NCI-H187 (cell line): Measurements from ENCODE around the gene MYO1G.

Experiments used
- DNase-seq, 2 experiments: peaks; one replicate each; lab custom pipeline; 2025; lab: John Stamatoyannopoulos, UW

Gene MYO1G

DNA sequence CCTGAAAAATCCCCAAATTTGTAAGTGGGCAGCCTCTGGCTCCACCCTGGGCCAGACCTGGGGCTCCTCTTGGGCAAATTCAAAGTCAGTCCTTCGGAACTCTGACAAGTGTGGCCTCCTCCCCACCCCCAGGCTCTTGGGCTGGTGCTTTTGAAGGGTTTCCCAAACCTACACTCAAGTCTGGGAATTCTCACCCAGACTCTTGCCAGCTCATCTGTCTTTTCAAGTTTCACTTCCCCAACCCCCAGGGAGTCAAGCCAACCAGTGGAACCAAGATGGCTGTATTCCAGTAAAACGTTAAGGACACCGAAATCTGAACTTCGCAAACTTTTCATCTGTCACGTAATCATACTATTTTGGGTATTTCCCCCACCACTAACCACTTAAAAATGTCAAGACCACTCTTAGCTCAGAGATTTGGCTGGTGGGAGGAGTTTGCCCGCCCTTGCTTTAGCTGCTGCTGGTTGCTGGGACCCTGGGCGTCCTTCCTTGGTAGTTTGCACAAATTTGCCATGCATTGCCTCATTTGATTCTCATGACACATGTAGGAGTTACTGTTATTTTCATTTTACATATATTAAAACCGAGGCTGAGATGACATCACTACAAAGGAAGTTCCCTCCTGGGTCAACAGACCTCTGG, 1.7 kb upstream of the MYO1G start:
- DNase-seq, result no peak

DNA sequence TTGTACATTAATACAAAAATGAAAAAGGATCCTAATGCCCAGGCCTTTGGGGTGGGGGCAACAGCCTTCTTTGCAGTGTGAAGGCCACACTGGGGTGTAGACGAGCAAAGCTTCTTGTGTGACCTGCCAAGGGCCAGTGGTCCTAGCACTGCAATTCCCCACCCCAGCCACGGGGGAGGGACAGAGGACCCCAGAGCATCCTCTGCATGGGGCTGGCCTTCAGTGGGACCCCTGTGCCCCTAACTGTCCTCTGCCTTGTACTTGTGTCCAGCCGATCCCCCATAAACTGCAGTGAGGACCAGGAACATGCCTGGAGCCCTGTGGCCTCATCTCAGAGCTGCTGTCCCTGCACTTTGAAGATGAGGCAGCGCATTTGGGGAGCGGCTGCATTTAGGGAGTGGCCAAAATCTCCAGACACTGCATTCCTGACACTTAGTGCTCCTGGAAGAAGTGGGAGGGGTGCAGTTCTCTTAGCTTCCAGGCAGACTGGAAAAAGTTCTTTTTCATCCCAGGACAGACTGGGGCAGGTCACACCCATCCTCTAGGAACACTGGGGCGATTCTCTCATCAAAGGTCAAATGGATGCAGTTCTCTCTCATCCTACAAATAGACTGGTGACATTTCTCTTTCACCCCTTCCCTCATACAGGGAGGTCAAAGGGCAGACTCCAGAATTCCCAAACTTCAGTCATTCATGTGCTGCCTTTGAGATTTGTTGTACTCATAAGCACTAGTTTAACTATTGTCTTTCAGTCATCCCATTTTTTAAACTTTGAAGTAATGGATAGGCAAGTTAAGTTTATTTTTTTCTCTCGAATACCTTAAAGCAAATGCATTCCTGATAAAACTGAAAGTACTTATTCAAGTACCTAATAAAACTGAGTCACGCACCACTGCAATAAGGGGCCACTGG, 922 bp upstream of the MYO1G start:
- no peak for DNase-seq

- no peak for DNase-seq
Observed at GRCh38 chr7:44977959-44978335, 868 bp downstream of the MYO1G start.

- no peak for DNase-seq
Observed at GRCh38 chr7:44977304-44977958, 1.4 kb downstream of the MYO1G start.

DNA sequence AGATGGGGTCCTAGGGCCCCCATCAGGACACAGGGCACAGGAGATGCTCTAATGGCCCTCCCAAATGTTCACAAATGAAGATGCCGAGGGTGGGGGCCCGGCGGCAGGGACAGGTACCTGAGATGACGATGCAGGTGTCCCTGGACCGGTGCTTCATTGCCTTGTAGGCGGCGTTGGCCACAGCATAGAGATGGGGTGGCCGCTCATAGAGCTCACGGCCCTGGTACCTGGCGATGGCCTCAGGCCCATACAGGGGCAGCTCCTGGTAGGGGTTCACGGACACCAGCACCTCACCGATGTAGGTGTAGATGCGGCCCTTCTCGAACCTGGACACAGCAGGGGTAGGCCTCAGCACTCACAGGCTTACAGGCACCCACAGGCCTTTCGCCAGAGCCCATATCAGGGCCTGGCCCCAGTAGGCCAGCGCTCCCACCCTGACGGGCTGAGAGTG, 2.0 kb downstream of the MYO1G start:
- DNase-seq, result no peak

DNA sequence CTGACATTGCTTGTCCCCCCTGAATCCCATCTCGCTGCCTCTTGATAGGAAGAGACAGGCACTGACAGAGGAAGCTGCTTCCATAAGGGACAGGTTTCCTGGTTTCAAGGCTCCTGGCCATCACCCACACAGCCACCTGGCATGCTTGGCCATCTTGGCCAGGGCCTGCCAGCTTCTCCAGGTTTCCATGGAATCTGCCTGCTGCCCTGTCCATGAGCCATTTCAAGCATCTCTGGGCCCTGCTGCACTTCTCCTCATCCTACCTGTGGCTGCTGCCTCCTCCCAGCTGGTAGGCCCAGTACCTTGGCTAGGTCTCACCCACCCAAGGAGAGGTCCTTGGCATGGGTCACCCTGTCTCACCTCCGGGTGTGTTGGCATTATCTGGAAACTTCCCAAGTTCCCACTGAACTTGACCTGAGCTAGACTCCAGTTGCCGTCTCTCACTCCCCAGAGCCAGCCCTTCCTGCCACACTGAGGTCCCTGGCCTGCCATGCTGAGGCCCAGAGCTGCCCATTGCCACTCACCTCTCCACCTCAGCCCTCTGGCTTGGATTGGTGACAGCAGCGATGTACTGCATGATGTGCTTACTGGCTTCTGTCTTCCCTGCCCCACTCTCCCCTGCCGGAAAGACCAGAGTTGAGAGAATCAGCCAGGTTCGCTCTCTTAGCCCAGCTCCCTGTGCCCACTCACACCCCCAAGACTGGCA, 2.6 kb downstream of the MYO1G start:
- DNase-seq, result no peak

DNA sequence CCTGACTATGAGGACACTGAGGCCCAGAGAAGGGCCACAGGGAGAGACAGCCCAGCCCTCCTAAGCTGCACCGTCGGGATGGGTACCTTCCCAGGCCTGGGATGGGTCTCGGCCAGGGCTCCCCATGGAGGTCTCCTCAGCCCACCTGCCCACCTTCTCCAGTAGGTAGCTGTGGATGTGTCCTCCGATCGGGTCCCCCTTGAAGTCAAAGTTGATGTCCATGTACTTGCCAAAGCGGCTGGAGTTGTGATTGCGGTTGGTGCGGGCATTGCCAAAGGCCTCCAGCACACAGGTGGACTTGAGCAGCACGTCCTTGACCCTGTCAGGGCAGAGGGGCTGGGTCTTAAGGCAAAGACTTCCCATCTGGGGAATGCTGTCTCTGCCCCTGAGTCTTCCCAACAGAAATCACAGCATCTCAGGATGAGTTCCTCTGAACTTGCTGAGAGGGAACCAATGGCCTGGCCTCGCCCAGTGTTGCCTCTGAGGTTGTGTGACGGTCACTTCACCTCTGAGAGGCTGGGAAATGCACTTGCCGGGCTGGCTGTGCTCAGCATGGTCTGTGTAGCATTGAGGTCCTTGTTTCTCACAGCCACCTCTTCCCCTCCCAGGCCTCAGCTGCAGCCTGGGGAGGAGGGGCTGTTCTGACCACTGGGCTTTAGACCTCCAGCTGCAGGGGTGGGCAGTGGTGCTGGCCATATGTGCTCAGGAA, 3.3 kb downstream of the MYO1G start:
- DNase-seq, result no peak

DNA sequence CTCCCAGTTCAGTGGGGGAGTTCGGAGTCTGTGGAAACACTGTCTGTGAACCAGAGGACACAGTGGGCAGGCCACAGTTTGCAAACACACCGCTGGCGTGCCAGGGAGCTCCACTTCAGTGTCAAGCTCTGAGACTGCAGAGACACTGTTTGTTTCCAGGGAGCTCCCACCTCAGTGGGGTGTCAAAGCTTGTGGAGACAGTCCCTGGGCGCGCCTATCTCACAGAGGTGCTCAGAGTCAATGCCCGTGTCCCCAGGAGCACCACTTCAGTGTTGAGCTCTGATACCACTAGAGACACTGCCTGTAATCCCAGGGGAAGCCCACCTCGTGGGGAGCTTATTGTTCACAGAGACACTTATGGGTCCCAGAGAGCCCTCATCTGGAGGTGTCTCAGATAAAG, 4.3 kb downstream of the MYO1G start:
- no peak for DNase-seq

DNA sequence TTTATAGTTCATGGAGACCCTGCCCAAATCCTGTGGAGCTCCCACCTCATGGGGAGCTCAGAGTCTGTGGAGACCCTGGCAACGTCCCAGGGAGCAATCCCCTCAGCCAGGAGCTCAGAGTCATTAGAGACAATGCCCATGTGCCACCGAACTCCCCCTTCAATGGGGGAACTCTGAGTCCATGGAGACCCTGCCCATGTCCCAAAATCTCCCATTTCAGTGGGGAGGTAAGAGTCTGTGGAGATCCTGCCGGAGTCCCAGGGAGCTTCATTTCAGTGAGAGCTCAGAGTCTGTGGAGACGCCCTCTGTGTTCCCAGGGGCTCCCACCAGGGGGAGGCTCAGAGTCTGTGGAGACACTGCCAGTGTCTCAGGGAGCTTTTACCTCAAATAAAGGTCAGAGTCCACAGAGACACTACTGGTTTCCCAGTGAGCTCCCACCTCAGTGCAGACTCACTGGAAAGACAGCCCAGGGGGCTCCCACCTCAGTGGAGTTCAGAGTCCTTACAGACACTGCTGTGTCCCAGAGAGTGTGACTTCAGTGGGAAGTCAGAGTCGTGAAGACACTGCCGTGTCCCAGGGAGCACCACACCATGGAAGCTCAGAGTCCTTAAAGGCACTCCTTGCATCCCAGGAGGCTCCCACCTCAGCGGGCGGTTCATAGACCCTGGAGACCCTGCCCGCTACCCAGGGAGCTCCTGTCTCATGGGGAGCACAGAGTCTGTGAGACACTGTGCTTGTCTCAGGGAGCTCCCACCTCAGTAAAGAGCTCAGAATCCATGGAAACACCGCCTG, 5.0 kb downstream of the MYO1G start:
- DNase-seq, result no peak

DNA sequence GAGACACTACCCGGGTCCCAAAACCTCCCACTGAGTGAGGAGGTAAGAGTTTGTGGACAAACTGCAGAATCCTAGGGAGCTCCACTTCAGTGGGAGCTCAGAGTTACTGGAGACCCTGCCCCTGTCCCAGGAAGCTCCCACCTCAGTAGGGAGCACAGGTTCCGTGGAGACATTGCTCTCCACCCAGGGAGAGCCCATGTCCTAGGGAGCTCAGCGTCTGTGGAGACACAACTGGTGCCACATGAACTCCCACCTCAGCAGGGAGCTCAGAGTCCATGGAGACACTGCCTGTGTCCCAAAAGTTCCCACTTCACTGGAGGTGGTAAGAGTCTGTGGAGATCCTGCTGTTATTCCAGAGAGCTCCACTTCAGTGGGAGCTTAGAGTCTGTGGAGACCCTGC, 6.3 kb downstream of the MYO1G start:
- DNase-seq, result no peak

GRCh38 chr7:44971902-44972441, 6.8 kb downstream of the MYO1G start:
- no peak for DNase-seq

DNA sequence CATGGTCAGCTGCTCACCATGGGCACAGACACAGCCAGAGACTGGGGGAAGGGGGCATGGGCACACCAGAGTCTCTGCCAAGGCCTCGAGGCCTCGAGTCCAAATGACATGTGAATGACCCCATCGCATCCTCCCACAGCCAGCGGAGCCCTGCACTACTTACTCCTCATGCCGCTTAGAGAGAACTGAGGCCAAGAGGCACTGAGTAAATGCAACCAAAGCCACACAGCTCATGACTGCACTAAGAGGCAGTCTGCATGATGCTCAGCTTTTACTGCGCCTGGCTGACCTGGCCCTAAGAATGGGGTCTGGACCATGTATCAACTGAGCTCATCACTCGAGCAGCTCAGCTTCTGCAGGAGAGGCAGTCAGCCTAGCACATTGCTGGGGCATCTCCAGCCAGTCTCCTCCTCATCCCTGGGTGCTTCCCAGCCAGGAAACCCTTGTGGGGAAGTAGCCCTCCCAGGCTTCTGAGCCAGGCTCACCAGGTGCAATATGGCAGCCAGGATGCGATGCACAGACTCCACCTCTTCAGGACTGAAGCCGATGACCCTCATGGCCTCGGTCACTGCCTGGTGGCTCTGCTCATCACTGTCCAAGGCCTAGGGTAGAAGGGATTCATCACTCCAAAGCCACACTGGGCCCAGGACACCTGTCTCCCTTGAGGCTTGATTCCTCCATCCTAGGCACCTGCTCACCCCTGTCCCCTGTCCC, 7.5 kb downstream of the MYO1G start:
- no peak for DNase-seq

- DNase-seq, result no peak
Observed at GRCh38 chr7:44970523-44971051, 8.2 kb downstream of the MYO1G start.

GRCh38 chr7:44969701-44970522, 8.9 kb downstream of the MYO1G start:
- no peak for DNase-seq

GRCh38 chr7:44969049-44969700, 9.6 kb downstream of the MYO1G start:
- no peak for DNase-seq

GRCh38 chr7:44967571-44968446, 11.0 kb downstream of the MYO1G start:
- DNase-seq, result no peak
